K562 (cell line): ENCODE data around the gene NUP35. TPM values are rescaled to one million over a fixed set of nuclear protein-coding genes. Genes with fewer than 3 reads are reported as not detected.
A peak's percentile ranks its signal among the peaks of the same experiment; 100 is the strongest.

Source experiments
- ASH1L ChIP-seq: fragments of 450-650 bp; IDR thresholded peaks from 2 replicates; pipeline ENCODE4 v1.6.1; 2018; ENCODE audit warnings: borderline replicate concordance, mild to moderate bottlenecking, low read depth; ENCODE audit not compliant: partially characterized antibody
- ATF7 ChIP-seq: fragments of 450-650 bp; IDR thresholded peaks from 2 replicates; pipeline ENCODE4 v1.7.1; 2014; ENCODE audit warnings: mild to moderate bottlenecking, moderate library complexity
- EHMT2 ChIP-seq: fragments of 450-650 bp; IDR thresholded peaks from 2 replicates; pipeline ENCODE4 v1.6.1; 2018; ENCODE audit warnings: antibody characterized with exemption
- FOXJ2 ChIP-seq: fragments of 200-800 bp; sonication (Bioruptor generic); IDR thresholded peaks from 2 replicates; pipeline ENCODE4 v1.6.1; 2016; ENCODE audit warnings: missing genetic modification characterization, missing compliant biosample characterization
- GTF2F1 ChIP-seq: IDR thresholded peaks from 2 replicates; pipeline ENCODE4 v1.6.1; 2011; ENCODE audit warnings: low read depth, low read length, improper control_type of control experiment
- HDAC6 ChIP-seq: IDR thresholded peaks from 2 replicates; pipeline ENCODE4 v1.6.1; 2012; ENCODE audit warnings: low read depth, mild to moderate bottlenecking, control low read depth, inconsistent platforms, low read length, moderate library complexity
- HOXB6 ChIP-seq: fragments of 250-450 bp; sonication (Bioruptor Pico); IDR thresholded peaks from 2 replicates; pipeline ENCODE4 v1.5.1; 2022; ENCODE audit warnings: mild to moderate bottlenecking, borderline replicate concordance
- MYC ChIP-seq, 2 experiments: fragments of 250-450 bp in 1 of 2; sonication (Bioruptor Pico) in 1 of 2; IDR thresholded peaks; 2 replicates each; pipeline versions ENCODE4 v1.5.1 to v1.6.1; 2012 to 2021; ENCODE audit warnings: low read depth in 2 of 2, borderline replicate concordance in 1 of 2, improper control_type of control experiment in 1 of 2, low read length in 1 of 2, mild to moderate bottlenecking in 1 of 2, moderate library complexity in 1 of 2
- NCOA6 ChIP-seq: fragments of 450-650 bp; IDR thresholded peaks from 2 replicates; pipeline ENCODE4 v1.6.1; 2017; ENCODE audit warnings: mild to moderate bottlenecking
- NEUROD1 ChIP-seq: fragments of 150-350 bp; IDR thresholded peaks from 2 replicates; pipeline ENCODE4 v1.6.1; 2014; ENCODE audit warnings: borderline replicate concordance, low read length, low read depth; ENCODE audit not compliant: partially characterized antibody
- NFE2 ChIP-seq: IDR thresholded peaks from 2 replicates; pipeline ENCODE4 v1.6.1; 2014; ENCODE audit warnings: antibody characterized with exemption, low read depth
- OTX1 ChIP-seq: fragments of 450-650 bp; formaldehyde crosslinking; IDR thresholded peaks from 2 replicates; pipeline ENCODE4 v1.4.0; 2022; ENCODE audit warnings: mild to moderate bottlenecking
- PHTF2 ChIP-seq: fragments of 250-450 bp; sonication (Bioruptor Pico); IDR thresholded peaks from 2 replicates; pipeline ENCODE4 v1.5.0; 2021; ENCODE audit warnings: mild to moderate bottlenecking
- RBM15 ChIP-seq: fragments of 200-400 bp; formaldehyde crosslinking; IDR thresholded peaks from 2 replicates; pipeline ENCODE4 v1.6.1; 2018; ENCODE audit warnings: mild to moderate bottlenecking, low read length, moderate library complexity; ENCODE audit not compliant: insufficient read depth
- RNF2 ChIP-seq: sonication (generic); IDR thresholded peaks from 2 replicates; pipeline ENCODE4 v1.6.1; 2016
- SAP30 ChIP-seq: fragments of 200-600 bp; sonication (generic); IDR thresholded peaks from 2 replicates; pipeline ENCODE4 v1.6.1; 2012; ENCODE audit warnings: borderline replicate concordance, low read depth, mild to moderate bottlenecking, moderate library complexity, low read length, control low read depth, inconsistent platforms; ENCODE audit not compliant: insufficient read depth, poor library complexity, severe bottlenecking
- SMARCA5 ChIP-seq: fragments of 450-650 bp; IDR thresholded peaks from 2 replicates; pipeline ENCODE4 v1.6.1; 2016
- TAL1 ChIP-seq: fragments of 450-650 bp; IDR thresholded peaks from 2 replicates; pipeline ENCODE4 v1.6.1; 2016; ENCODE audit warnings: mild to moderate bottlenecking
- TCF3 ChIP-seq: sonication (generic); formaldehyde crosslinking; IDR thresholded peaks from 2 replicates; pipeline ENCODE4 v1.4.0; 2020; ENCODE audit warnings: mild to moderate bottlenecking, missing genetic modification reagents
- ZNF436 ChIP-seq: fragments of 250-450, 450-650 bp; sonication (Bioruptor Pico); formaldehyde crosslinking; IDR thresholded peaks from 2 replicates; pipeline ENCODE4 v1.7.0; 2020; ENCODE audit warnings: mild to moderate bottlenecking
- ZNF551 ChIP-seq: fragments of 250-450 bp; sonication (Bioruptor Pico); IDR thresholded peaks from 2 replicates; pipeline ENCODE4 v1.5.0; 2021; ENCODE audit warnings: mild to moderate bottlenecking, moderate library complexity
- polyA plus RNA-seq, 8 experiments: library from polyadenylated mRNA; depleted of rRNA in 4 of 8; stranded (reverse) in 5 of 8; unstranded in 3 of 8; fragments of >200 nt; fragmentation: Nextera tagmentation in 2 of 8; fragmentation: Illumina TruSeq in 1 of 8; extraction: Ambion mirVana in 2 of 8; extraction: Trizol in 1 of 8; gene quantifications; 2 replicates each; pipeline versions ENCODE4 v1.2.1 to v1.2.3, GENCODE V29; 2011 to 2014; ENCODE audit warnings: inconsistent platforms in 1 of 8, missing spikeins in 1 of 8
- total RNA-seq, 7 experiments: library from RNA; depleted of rRNA in 6 of 7; stranded (reverse); fragments of >200 nt in 6 of 7; fragmentation: Illumina TruSeq in 2 of 7; extraction: Trizol in 2 of 7; gene quantifications; 2 replicates each; pipeline versions ENCODE4 v1.2.1 to v1.2.3, GENCODE V29; 2011 to 2021; ENCODE audit warnings: low replicate concordance in 1 of 7
- TF ChIP-seq, protein P1 (sequence below), 2 experiments: fragments of 250-450 bp in 1 of 2; fragments of 450-650 bp in 1 of 2; sonication (Bioruptor Pico) in 1 of 2; IDR thresholded peaks; 2 replicates each; pipeline versions ENCODE4 v1.6.1 to v1.8.0; 2016 to 2021; ENCODE audit warnings: mild to moderate bottlenecking in 2 of 2, moderate library complexity in 2 of 2, missing compliant biosample characterization in 1 of 2, missing genetic modification characterization in 1 of 2
- TF ChIP-seq, protein P2 (sequence below): fragments of 250-450 bp; sonication (Bioruptor Pico); IDR thresholded peaks from 2 replicates; pipeline ENCODE4 v1.6.1; 2021; ENCODE audit warnings: mild to moderate bottlenecking
- TF ChIP-seq, protein P3 (sequence below): fragments of 200-800 bp; sonication (Bioruptor generic); IDR thresholded peaks from 2 replicates; pipeline ENCODE4 v1.6.1; 2016; ENCODE audit warnings: missing genetic modification characterization, missing compliant biosample characterization

Gene NUP35
- total and polyA plus RNA-seq, 9 of the 15 experiments (the other 6 are each of a cell fraction or from before 2014, with no cell fraction given), result 24.5 to 78.2 (median 51.1) TPM

DNA sequence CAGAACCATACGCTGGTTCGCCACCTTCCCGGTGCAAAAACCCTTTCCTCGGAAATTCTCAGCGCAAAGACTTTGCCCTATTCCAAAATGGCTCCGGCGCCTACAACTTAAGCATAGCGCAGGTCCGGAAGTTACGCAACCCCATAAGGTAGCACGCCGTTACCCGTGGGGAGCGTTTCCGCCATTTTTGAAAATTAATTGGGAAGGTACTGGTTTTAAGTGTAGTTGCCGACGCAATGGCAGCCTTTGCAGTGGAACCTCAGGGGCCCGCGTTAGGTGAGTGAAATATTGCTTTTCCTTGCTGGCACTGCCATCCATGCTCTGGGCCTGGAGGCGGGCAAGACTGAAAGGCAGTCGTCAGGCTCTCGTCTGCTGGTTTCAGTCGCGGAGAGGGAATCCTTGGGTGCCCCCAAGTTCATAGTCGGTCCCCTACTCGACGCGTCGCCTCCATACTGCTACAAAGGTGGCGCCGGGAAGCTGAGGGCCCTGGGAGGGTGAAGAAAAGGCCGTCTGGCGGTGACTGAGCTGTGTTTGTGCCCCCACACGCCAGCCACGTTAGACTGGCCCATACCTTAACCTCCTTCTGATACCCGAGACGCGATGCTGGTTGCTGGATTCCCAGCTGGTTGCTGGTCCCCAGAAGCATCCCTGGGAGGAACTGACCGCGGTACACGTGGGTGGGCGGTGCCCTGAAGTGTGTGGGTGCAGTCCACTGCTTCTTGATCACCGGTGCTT, at the start of gene NUP35 (continued):
- TF ChIP-seq, protein P1, sequence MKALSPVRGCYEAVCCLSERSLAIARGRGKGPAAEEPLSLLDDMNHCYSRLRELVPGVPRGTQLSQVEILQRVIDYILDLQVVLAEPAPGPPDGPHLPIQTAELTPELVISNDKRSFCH (CRISPR knock-in tag; IDR thresholded peaks at IDR 0.05), result no peak
- TF ChIP-seq, protein P1 (tag; IDR thresholded peaks at IDR 0.05), result peak; percentile 87
- TF ChIP-seq GTF2F1 (no peak), ZNF551 (CRISPR knock-in tag) (no peak), OTX1 (CRISPR knock-in tag) (no peak), ATF7 (peak; percentile 77), HDAC6 (no peak), PHTF2 (CRISPR knock-in tag) (no peak), EHMT2 (peak; percentile 84; the same call in 1 of the 2 replicates), SMARCA5 (no peak), MYC (IDR thresholded peaks at IDR 0.05; ENCODE audit: low read depth, low read length) (peak; percentile 98), MYC (CRISPR knock-in tag; IDR thresholded peaks at IDR 0.05; ENCODE audit: borderline replicate concordance, low read depth) (peak; percentile 89), TCF3 (no peak), RBM15 (no peak), ZNF436 (CRISPR knock-in tag) (no peak), NCOA6 (no peak), SAP30 (peak; percentile 98), HOXB6 (CRISPR knock-in tag) (no peak), RNF2 (no peak; the same call in 1 of the 2 replicates), NEUROD1 (peak; percentile 25), TAL1 (no peak), ASH1L (no peak), FOXJ2 (tag) (no peak), NFE2 (no peak; the same call in 1 of the 2 replicates)
- TF ChIP-seq, protein P2, sequence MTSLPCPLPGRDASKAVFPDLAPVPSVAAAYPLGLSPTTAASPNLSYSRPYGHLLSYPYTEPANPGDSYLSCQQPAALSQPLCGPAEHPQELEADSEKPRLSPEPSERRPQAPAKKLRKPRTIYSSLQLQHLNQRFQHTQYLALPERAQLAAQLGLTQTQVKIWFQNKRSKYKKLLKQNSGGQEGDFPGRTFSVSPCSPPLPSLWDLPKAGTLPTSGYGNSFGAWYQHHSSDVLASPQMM, result no peak
- TF ChIP-seq, protein P3, sequence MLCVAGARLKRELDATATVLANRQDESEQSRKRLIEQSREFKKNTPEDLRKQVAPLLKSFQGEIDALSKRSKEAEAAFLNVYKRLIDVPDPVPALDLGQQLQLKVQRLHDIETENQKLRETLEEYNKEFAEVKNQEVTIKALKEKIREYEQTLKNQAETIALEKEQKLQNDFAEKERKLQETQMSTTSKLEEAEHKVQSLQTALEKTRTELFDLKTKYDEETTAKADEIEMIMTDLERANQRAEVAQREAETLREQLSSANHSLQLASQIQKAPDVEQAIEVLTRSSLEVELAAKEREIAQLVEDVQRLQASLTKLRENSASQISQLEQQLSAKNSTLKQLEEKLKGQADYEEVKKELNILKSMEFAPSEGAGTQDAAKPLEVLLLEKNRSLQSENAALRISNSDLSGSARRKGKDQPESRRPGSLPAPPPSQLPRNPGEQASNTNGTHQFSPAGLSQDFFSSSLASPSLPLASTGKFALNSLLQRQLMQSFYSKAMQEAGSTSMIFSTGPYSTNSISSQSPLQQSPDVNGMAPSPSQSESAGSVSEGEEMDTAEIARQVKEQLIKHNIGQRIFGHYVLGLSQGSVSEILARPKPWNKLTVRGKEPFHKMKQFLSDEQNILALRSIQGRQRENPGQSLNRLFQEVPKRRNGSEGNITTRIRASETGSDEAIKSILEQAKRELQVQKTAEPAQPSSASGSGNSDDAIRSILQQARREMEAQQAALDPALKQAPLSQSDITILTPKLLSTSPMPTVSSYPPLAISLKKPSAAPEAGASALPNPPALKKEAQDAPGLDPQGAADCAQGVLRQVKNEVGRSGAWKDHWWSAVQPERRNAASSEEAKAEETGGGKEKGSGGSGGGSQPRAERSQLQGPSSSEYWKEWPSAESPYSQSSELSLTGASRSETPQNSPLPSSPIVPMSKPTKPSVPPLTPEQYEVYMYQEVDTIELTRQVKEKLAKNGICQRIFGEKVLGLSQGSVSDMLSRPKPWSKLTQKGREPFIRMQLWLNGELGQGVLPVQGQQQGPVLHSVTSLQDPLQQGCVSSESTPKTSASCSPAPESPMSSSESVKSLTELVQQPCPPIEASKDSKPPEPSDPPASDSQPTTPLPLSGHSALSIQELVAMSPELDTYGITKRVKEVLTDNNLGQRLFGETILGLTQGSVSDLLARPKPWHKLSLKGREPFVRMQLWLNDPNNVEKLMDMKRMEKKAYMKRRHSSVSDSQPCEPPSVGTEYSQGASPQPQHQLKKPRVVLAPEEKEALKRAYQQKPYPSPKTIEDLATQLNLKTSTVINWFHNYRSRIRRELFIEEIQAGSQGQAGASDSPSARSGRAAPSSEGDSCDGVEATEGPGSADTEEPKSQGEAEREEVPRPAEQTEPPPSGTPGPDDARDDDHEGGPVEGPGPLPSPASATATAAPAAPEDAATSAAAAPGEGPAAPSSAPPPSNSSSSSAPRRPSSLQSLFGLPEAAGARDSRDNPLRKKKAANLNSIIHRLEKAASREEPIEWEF (CRISPR knock-in tag), result no peak
